HG03342 (cell line): ENCODE results near the gene SIT1.

Experiments
- ATAC-seq: cut with Tn5 transposase; IDR thresholded peaks from one replicate; pipeline ENCODE4 v1.9.1; 2021; ENCODE audit warnings: mild to moderate bottlenecking, moderate library complexity; ENCODE audit not compliant: unreplicated experiment

Gene SIT1

GRCh38 chr9:35609001-35609819 lies 41.5 kb downstream of the SIT1 start:
- no peak for ATAC-seq

DNA sequence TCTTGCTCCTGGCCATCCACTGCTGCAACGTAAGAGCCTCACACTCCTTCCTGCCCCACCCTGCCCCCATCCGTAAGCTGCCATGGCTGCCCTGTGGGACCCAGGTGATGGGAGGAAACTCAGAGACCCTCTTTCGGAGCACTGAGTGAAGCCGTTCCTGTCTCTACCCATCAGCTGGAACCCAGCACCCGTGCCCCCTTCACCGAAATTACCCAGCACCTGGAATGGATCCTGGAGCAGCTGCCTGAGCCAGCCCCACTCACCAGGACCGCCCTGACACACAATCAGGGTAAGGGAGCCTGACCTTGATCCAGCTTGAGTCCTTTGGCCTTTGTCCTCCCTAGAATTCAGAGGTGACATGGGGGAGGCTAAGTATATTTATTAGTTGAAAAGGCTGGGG lies 42.5 kb downstream of the SIT1 start:
- ATAC-seq = no peak

- ATAC-seq = no peak
Measured at GRCh38 chr9:35606726-35607125, 44.0 kb downstream of the SIT1 start.

DNA sequence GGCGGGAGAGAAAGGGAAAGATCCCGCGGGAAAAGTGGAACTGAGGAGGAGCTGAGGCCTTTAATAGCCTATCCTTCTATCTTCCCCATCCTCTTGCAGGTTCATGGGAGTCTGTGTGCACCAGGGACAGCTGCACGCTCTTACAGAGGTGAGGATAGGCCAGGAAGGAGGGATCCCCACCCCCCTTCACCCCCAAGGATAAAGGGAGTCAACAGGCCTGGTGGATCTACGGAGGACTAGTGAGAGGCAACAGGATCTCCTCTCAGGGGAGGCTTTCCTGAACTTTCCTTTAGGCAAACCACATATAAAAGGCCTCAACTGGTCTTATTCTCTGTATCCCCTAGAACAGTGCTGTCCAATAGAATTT lies 44.6 kb downstream of the SIT1 start:
- no peak for ATAC-seq

- peak; percentile 6 for ATAC-seq
Measured at GRCh38 chr9:35605351-35606137, 45.2 kb downstream of the SIT1 start.

DNA sequence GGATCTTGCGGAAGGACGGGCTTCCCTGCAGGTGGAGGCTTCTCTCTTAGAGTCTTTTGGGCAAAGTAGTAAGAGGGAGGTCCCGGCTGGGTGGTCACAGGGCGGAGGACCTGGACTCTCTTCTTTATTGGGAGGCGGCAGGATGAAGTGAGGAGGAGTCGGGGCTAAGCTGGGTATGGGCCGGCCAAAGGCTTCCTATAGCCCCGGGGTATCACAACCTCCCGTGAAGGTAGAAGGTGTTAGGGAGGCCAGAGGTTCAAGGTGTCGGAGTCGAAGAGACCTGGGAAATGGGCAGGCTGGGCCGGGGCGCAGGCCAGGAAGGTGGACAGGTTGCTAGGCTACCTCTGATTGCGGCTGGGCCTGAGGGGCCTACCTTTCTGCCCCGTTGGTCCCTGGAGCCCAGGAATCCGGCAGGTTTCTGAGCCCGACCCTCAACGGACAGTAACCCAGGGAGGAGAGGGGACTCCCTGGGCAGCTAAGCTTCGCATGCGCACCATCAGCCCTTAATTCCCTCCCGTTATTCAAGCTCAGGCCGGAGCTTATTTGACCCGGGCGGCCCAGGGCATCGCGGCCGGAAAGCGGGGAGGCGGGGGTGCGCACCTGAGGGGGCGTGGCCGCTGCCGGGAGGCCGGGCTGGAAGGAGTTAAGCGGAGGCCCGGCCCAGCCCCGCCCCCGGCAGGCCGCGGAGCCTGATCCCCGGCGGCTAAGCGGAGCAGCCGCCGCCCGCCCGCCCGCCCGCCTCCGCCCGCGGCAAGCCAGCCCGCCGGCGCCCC lies 46.0 kb downstream of the SIT1 start, which contains the start of gene TESK1:
Gene TESK1 (plus strand): TSS at position 685 of the 773 bp plus-strand sequence. CDS start 358 bp downstream, outside the sequence.
- ATAC-seq = peak; percentile 38

GRCh38 chr9:35603986-35604577 lies 46.6 kb downstream of the SIT1 start:
- peak; percentile 79 for ATAC-seq

DNA sequence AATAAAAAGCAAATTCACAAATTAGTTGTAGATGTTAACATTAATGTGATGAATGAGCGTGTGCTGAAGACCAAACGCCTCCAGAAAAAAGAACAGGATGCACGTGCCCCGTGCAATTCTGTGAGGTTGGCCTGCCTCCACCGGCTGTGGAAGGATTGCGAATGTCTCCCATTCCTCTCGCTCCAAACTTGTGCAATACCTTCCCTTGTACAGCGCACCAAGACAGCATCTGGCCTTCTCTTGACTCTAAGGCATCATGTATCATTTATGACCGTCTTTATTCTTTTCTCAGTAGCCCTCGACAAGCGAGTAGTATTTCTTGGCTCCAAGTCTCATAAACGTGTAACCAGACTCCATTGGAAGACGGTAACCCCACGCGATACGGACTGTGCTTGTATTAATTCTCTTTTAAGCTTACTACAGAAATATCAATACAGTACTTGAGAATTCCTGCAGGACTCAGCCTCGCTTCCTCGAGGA lies 47.2 kb downstream of the SIT1 start:
- no peak for ATAC-seq

DNA sequence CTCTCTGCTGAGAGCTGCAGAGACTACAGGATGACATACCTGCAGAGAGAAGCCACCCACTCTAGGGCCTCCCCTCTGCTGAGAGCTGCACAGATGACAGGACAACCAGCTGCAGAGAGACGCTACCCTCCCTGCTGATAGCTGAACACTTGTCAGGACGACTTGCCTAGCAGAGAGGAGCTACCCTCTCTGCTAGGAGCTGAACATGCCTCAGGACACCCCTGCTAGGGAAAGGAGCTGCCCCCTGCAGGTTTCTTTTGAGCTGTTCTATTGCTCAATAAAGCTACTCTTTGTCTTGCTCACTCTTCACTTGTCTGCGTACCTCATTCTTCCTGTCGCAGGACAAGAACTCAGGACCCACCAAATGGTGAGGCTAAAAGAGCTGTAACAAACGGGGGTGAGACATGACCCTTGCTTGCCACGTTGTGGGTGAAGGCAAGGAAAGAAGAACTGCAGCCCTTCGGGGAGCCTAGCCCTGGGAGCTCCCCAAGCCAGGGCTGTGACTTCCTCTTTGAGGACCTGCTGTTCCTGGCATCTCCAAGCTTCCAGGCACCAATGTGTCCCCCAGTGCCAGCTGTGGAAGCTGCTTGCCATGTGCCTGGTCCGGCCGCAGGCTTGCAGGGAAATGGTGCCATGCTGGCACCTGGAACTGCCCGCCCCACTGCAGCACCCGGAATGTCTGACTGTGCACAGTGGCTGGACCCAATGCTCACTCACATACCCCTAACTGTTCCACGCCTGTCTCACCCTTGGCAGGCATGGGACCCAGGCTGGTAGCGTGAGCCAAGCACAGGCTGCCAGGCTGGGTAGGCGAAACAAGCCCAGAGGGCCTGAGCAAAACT lies 50.7 kb downstream of the SIT1 start:
- no peak for ATAC-seq
